Prostate gland (tissue), 2 donors: ENCODE results near the gene TSPOAP1.

ENCODE experiments used
- CTCF ChIP-seq, 4 experiments: fragments of 200-600 bp in 2 of 4; fragments of 450-650 bp in 2 of 4; sonication (generic) in 2 of 4; IDR thresholded peaks; 1 replicate in 3 of 4; 2 replicates in 1 of 4; pipeline ENCODE4 v1.5.1; 2016 to 2019; ENCODE audit warnings: antibody characterized with exemption in 4 of 4, mild to moderate bottlenecking in 2 of 4, moderate library complexity in 2 of 4
- POLR2A ChIP-seq: fragments of 450-650 bp; IDR thresholded peaks from one replicate; pipeline ENCODE4 v1.6.1; 2016; ENCODE audit warnings: antibody characterized with exemption, mild to moderate bottlenecking

- TF ChIP-seq CTCF (IDR thresholded peaks at IDR 0.05) (no peak), POLR2A (no peak)
Measured at GRCh38 chr17:58322581-58323185, 5.9 kb downstream of the TSPOAP1 start.
